PFSK-1 (cell line): ENCODE measurements around the gene NFIA.

Source experiments
- FOXP2 ChIP-seq: optimal IDR thresholded peaks from 2 replicates; pipeline ENCODE3; 2011; ENCODE audit warnings: borderline replicate concordance, control low read depth, inconsistent platforms; ENCODE audit not compliant: insufficient read depth; ENCODE audit errors: extremely low read length, extremely low read depth
- POLR2AphosphoS5 ChIP-seq: IDR thresholded peaks from 2 replicates; pipeline ENCODE4 v1.6.1; 2012; ENCODE audit warnings: low read depth, mild to moderate bottlenecking, control low read depth, low read length, moderate library complexity
- REST ChIP-seq, 2 experiments: IDR thresholded peaks; 2 replicates each; pipeline versions ENCODE4 v1.6.1 to v1.8.0; 2011 to 2012; ENCODE audit warnings: low read depth in 2 of 2, low read length in 2 of 2, control low read depth in 1 of 2, inconsistent platforms in 1 of 2, mild to moderate bottlenecking in 1 of 2, moderate library complexity in 1 of 2; ENCODE audit not compliant: insufficient read depth in 1 of 2
- SIN3A ChIP-seq: IDR thresholded peaks from 2 replicates; pipeline ENCODE4 v1.6.1; 2012; ENCODE audit warnings: mild to moderate bottlenecking, low read length, moderate library complexity, borderline replicate concordance; ENCODE audit not compliant: insufficient read depth
- TAF1 ChIP-seq: IDR thresholded peaks from 2 replicates; pipeline ENCODE4 v1.6.1; 2012; ENCODE audit warnings: low read length, control low read depth, borderline replicate concordance; ENCODE audit not compliant: insufficient read depth

The NFIA gene

GRCh38 chr1:61184040-61184713 is 101.8 kb downstream of the NFIA start:
- TF ChIP-seq TAF1, result 0 out of 2 replicates have a peak, but pooled peaks have one; percentile 38
- TF ChIP-seq FOXP2, result no peak
- TF ChIP-seq SIN3A, result no peak
- TF ChIP-seq POLR2AphosphoS5, result no peak
- no peak for TF ChIP-seq REST (IDR thresholded peaks at IDR 0.05; ENCODE audit: insufficient read depth in 1 of 2, low read depth in 2 of 2, low read length in 2 of 2)

- no peak for TF ChIP-seq TAF1
- TF ChIP-seq POLR2AphosphoS5, result no peak
- TF ChIP-seq REST (IDR thresholded peaks at IDR 0.05; ENCODE audit: insufficient read depth in 1 of 2, low read depth in 2 of 2, low read length in 2 of 2), result no peak
- TF ChIP-seq SIN3A, result no peak
Observed at GRCh38 chr1:61184714-61185106, 102.3 kb downstream of the NFIA start.

- no peak for TF ChIP-seq SIN3A
- TF ChIP-seq REST (IDR thresholded peaks at IDR 0.05; ENCODE audit: insufficient read depth in 1 of 2, low read depth in 2 of 2, low read length in 2 of 2), result no peak
Observed at GRCh38 chr1:61186753-61187152, 104.4 kb downstream of the NFIA start.

- TF ChIP-seq TAF1 (no peak), REST (IDR thresholded peaks at IDR 0.05; ENCODE audit: insufficient read depth in 1 of 2, low read depth in 2 of 2, low read length in 2 of 2) (no peak), SIN3A (no peak), POLR2AphosphoS5 (no peak)
Observed at GRCh38 chr1:61187352-61188086, 105.2 kb downstream of the NFIA start.

GRCh38 chr1:61190153-61190552 is 107.8 kb downstream of the NFIA start:
- TF ChIP-seq FOXP2 (no peak), TAF1 (no peak), SIN3A (no peak), REST (IDR thresholded peaks at IDR 0.05; ENCODE audit: insufficient read depth in 1 of 2, low read depth in 2 of 2, low read length in 2 of 2) (no peak), POLR2AphosphoS5 (no peak)
